Measurements from ENCODE around the gene ZNF616. TPM values are rescaled to one million over a fixed set of nuclear protein-coding genes. Genes with fewer than 3 reads are reported as not detected.

ZNF616 gene
- total RNA-seq, 1 experiment from 2014 or later: 7.4 TPM

DNA sequence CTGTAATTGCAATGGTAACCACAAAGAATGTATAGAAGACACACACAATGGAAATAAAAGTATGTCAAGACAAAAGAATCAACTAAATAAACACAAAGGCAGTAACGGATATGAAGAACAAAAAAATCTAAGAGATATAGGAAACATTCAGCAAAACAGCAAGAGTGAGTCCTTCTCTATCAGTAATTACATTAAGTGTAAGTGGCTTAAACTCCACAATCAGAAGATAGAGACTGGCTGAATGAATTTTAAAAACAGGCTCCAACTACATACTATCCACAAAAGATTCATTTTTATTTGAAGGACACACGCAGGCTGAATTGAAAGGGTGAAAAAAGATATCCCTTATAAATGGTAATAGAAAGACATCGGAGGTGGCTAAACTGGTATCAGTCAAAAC is 19.5 kb downstream of the ZNF616 start:
- Histone ChIP-seq H3K36me3 (ENCODE audit: insufficient read depth, low read length) (peaks cover 96% of the 10 kb centered on the region), H3K27me3 (ENCODE audit: low read length) (no peaks in the 10 kb centered on the region), H3K27ac (ENCODE audit: low read length) (no peak overlapping the region), H2AFZ (ENCODE audit: low read length) (no peak overlapping the region), H3K79me2 (ENCODE audit: low read length) (0 out of 2 replicates have a peak, but pooled peaks cover under 1% of the 10 kb centered on the region), H3K9ac (ENCODE audit: low read length) (no peak overlapping the region), H3K4me2 (ENCODE audit: low read depth, low read length, poor library complexity, severe bottlenecking) (no peak overlapping the region), H3K4me1 (ENCODE audit: low read length) (no peaks in the 10 kb centered on the region), H3K9me2 (replicated peaks; ENCODE audit: insufficient read depth, low read length) (no peaks in the 10 kb centered on the region), H3K4me3 (ENCODE audit: low read length) (no peak overlapping the region), H4K20me1 (ENCODE audit: insufficient read depth, low read depth, low read length) (no peaks in the 10 kb centered on the region), H3K9me3 (ENCODE audit: low read length) (peaks cover 88% of the 10 kb centered on the region)
- no peak for DNase-seq

DNA sequence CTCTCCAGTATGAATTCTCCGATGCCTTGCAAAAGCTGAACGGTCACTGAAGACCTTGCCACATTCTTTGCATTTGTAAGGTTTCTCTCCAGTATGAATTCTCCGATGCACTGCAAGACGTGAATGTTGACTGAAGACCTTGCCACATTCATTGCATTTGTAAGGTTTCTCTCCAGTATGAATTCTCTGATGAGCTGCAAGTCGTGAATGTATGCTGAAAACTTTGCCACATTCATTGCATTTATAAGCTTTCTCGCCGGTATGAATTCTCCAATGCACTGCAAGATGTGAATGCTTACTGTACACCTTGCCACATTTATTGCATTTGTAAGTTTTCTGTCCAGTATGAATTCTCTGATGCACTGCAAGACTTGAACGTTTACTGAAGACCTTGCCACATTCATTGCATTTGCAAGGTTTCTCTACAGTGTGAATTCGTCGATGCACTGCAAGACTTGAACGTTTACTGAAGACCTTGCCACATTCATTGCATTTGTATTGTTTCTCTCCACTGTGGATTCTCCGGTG is 24.1 kb downstream of the ZNF616 start:
- H3K9me2 ChIP-seq (replicated peaks; ENCODE audit: insufficient read depth, low read length): no peaks in the 10 kb centered on the region
- peaks cover 95% of the 10 kb centered on the region for H3K9me3 ChIP-seq (ENCODE audit: low read length)
- no peaks in the 10 kb centered on the region for H3K79me2 ChIP-seq (ENCODE audit: low read length)
- H3K9ac ChIP-seq (ENCODE audit: low read length): no peak overlapping the region
- no peak overlapping the region for H2AFZ ChIP-seq (ENCODE audit: low read length)
- no peaks in the 10 kb centered on the region for H3K27me3 ChIP-seq (ENCODE audit: low read length)
- no peaks in the 10 kb centered on the region for H4K20me1 ChIP-seq (ENCODE audit: insufficient read depth, low read depth, low read length)
- peaks cover 57% of the 10 kb centered on the region for H3K36me3 ChIP-seq (ENCODE audit: insufficient read depth, low read length)
- H3K4me2 ChIP-seq (ENCODE audit: low read depth, low read length, poor library complexity, severe bottlenecking): no peak overlapping the region
- DNase-seq: no peak
- 0 out of 2 replicates have a peak overlapping the region, but pooled peaks have one; percentile 7 for H3K4me3 ChIP-seq (ENCODE audit: low read length)
- no peaks in the 10 kb centered on the region for H3K4me1 ChIP-seq (ENCODE audit: low read length)
- no peak overlapping the region for H3K27ac ChIP-seq (ENCODE audit: low read length)

DNA sequence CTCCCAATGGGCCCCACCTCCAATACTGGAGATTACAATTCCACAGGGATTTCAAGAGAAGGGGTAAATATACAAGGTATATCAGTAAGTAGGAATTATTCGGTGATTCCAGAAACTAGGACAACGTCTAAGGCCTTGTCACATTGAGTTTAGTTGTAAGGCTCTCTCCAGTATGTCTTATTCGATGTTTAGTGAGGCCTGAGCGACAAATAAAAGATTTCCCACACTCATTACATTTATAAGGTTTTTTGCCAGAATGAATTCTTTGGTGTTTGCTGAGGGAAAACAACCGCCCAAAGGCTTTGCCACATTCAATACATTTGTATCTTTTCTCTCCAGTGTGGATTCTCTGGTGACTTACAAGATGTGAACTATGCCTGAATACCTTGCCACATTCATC is 25.0 kb downstream of the ZNF616 start:
- no peaks in the 10 kb centered on the region for H4K20me1 ChIP-seq (ENCODE audit: insufficient read depth, low read depth, low read length)
- H3K9me3 ChIP-seq (ENCODE audit: low read length): peaks cover 93% of the 10 kb centered on the region
- no peaks in the 10 kb centered on the region for H3K27me3 ChIP-seq (ENCODE audit: low read length)
- H3K79me2 ChIP-seq (ENCODE audit: low read length): no peaks in the 10 kb centered on the region
- no peak for DNase-seq
- no peak overlapping the region for H3K27ac ChIP-seq (ENCODE audit: low read length)
- H3K9me2 ChIP-seq (replicated peaks; ENCODE audit: insufficient read depth, low read length): no peaks in the 10 kb centered on the region
- no peak overlapping the region for H3K4me3 ChIP-seq (ENCODE audit: low read length)
- H3K9ac ChIP-seq (ENCODE audit: low read length): no peak overlapping the region
- no peaks in the 10 kb centered on the region for H3K4me1 ChIP-seq (ENCODE audit: low read length)
- no peak overlapping the region for H2AFZ ChIP-seq (ENCODE audit: low read length)
- peaks cover 48% of the 10 kb centered on the region for H3K36me3 ChIP-seq (ENCODE audit: insufficient read depth, low read length)
- no peak overlapping the region for H3K4me2 ChIP-seq (ENCODE audit: low read depth, low read length, poor library complexity, severe bottlenecking)

DNA sequence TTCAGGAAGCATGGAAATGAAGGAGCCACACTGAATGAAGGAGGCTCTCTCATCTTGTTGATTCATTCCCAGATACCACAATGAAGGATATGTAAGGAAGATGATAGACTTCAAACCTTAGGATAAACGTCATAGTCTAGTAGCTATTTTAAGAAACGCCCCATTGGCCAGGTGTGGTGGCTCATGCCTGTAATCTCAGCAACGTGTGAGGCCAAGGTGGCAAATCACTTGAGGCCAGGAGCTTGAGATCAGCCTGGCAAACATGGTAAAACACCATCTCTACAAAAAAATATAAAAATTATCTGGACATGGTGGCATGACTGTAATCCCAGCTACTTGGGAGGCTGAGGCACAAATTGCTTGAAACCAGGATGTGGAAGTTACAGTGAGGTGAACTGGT is 27.1 kb downstream of the ZNF616 start:
- no peaks in the 10 kb centered on the region for H4K20me1 ChIP-seq (ENCODE audit: insufficient read depth, low read depth, low read length)
- no peaks in the 10 kb centered on the region for H3K79me2 ChIP-seq (ENCODE audit: low read length)
- H3K27ac ChIP-seq (ENCODE audit: low read length): no peak overlapping the region
- H3K9ac ChIP-seq (ENCODE audit: low read length): no peak overlapping the region
- no peaks in the 10 kb centered on the region for H3K4me1 ChIP-seq (ENCODE audit: low read length)
- no peaks in the 10 kb centered on the region for H3K9me2 ChIP-seq (replicated peaks; ENCODE audit: insufficient read depth, low read length)
- no peak overlapping the region for H2AFZ ChIP-seq (ENCODE audit: low read length)
- H3K9me3 ChIP-seq (ENCODE audit: low read length): peaks cover 82% of the 10 kb centered on the region
- H3K4me2 ChIP-seq (ENCODE audit: low read depth, low read length, poor library complexity, severe bottlenecking): no peak overlapping the region
- H3K27me3 ChIP-seq (ENCODE audit: low read length): no peaks in the 10 kb centered on the region
- H3K4me3 ChIP-seq (ENCODE audit: low read length): no peak overlapping the region
- no peak for DNase-seq
- peaks cover 28% of the 10 kb centered on the region for H3K36me3 ChIP-seq (ENCODE audit: insufficient read depth, low read length)

DNA sequence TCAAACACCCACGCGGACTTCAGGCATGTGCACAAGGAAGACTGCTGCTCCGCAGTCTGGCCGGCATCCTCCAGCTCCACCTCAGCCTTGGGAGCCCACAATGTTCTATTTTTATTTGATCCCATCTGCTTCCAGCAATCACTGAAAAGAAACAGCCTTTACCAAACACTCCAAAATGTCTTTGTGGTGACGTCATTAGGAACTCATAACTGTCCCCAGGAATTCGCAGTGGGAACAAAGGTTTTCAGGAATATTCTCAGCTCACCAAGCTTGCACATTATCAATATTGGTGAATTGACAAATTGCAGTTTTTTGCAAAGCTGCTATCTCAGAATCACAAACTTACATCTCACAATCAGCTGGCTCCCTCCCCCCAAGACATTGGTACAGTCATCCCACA is 29.0 kb downstream of the ZNF616 start:
- Histone ChIP-seq H3K9me3 (ENCODE audit: low read length) (peaks cover 74% of the 10 kb centered on the region), H3K27me3 (ENCODE audit: low read length) (no peaks in the 10 kb centered on the region), H2AFZ (ENCODE audit: low read length) (no peak overlapping the region), H3K4me3 (ENCODE audit: low read length) (no peak overlapping the region), H3K79me2 (ENCODE audit: low read length) (no peaks in the 10 kb centered on the region), H4K20me1 (ENCODE audit: insufficient read depth, low read depth, low read length) (no peaks in the 10 kb centered on the region), H3K9ac (ENCODE audit: low read length) (no peak overlapping the region), H3K4me1 (ENCODE audit: low read length) (no peaks in the 10 kb centered on the region), H3K4me2 (ENCODE audit: low read depth, low read length, poor library complexity, severe bottlenecking) (no peak overlapping the region), H3K36me3 (ENCODE audit: insufficient read depth, low read length) (peaks cover 10% of the 10 kb centered on the region), H3K9me2 (replicated peaks; ENCODE audit: insufficient read depth, low read length) (no peaks in the 10 kb centered on the region), H3K27ac (ENCODE audit: low read length) (no peak overlapping the region)
- DNase-seq: no peak

DNA sequence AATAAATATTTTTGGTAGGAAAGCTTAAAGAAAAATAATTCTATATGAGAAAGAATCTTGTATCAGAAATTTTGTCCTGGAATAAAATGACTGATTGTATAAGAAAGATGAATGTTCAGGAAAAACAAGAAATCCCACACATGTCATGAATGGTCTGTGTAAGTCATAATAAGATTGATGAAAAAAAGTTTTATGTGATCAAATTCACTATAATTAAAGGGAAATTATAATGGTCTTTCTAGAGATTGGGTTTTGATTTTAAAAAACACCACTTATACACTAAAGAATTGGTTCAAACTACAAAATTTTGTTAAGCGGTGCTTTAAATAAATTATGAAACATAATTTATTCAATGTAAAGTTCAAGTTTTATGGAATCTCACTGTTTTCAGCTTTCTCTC is 37.0 kb downstream of the ZNF616 start:
- Histone ChIP-seq H3K4me1 (ENCODE audit: low read length) (no peaks in the 10 kb centered on the region), H3K27me3 (ENCODE audit: low read length) (no peaks in the 10 kb centered on the region), H3K9me2 (replicated peaks; ENCODE audit: insufficient read depth, low read length) (no peaks in the 10 kb centered on the region), H3K9me3 (ENCODE audit: low read length) (peaks cover 38% of the 10 kb centered on the region), H3K79me2 (ENCODE audit: low read length) (no peaks in the 10 kb centered on the region), H3K4me3 (ENCODE audit: low read length) (no peak overlapping the region), H2AFZ (ENCODE audit: low read length) (no peak overlapping the region), H3K36me3 (ENCODE audit: insufficient read depth, low read length) (no peaks in the 10 kb centered on the region), H3K27ac (ENCODE audit: low read length) (no peak overlapping the region), H3K4me2 (ENCODE audit: low read depth, low read length, poor library complexity, severe bottlenecking) (no peak overlapping the region), H4K20me1 (ENCODE audit: insufficient read depth, low read depth, low read length) (no peaks in the 10 kb centered on the region), H3K9ac (ENCODE audit: low read length) (no peak overlapping the region)
- no peak for DNase-seq

DNA sequence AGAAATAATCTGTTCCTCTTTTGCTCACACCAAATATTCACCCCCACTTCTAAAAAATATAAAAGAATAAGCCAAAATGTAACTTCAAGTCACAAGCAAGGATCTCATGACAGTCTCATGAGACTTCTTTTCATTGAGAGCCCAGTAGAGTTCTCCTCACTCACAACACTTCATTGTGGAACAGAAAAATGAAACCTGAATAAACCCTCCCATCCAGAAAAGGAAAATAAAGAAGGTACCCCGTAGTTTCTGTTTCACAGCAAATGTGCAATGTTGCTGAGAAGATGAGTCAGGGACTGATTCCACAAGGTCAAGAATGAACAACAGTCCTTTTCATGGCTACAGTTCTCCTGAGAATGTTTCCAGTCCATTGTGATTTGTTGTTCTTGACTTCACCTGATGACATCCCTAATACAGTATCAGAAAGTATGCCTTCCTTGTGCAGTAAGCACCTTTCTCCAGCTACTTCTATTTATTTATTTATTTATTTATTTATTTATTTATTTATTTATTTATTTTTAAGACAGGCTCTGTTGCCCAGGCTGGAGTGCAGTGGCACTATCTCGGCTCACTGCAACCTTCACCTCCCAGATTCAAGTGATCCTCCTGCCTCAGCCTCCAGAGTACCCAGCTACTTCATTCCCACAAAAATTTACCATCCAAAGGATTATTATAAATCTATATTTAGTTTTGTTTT is 37.7 kb downstream of the ZNF616 start:
- H3K27ac ChIP-seq (ENCODE audit: low read length): no peak overlapping the region
- H3K4me3 ChIP-seq (ENCODE audit: low read length): no peak overlapping the region
- H3K4me2 ChIP-seq (ENCODE audit: low read depth, low read length, poor library complexity, severe bottlenecking): no peak overlapping the region
- H3K79me2 ChIP-seq (ENCODE audit: low read length): no peaks in the 10 kb centered on the region
- no peak for DNase-seq
- H3K9me2 ChIP-seq (replicated peaks; ENCODE audit: insufficient read depth, low read length): no peaks in the 10 kb centered on the region
- no peak overlapping the region for H2AFZ ChIP-seq (ENCODE audit: low read length)
- no peaks in the 10 kb centered on the region for H3K27me3 ChIP-seq (ENCODE audit: low read length)
- H3K9ac ChIP-seq (ENCODE audit: low read length): no peak overlapping the region
- H3K4me1 ChIP-seq (ENCODE audit: low read length): no peaks in the 10 kb centered on the region
- H3K36me3 ChIP-seq (ENCODE audit: insufficient read depth, low read length): no peaks in the 10 kb centered on the region
- H4K20me1 ChIP-seq (ENCODE audit: insufficient read depth, low read depth, low read length): no peaks in the 10 kb centered on the region
- peaks cover 40% of the 10 kb centered on the region for H3K9me3 ChIP-seq (ENCODE audit: low read length)

DNA sequence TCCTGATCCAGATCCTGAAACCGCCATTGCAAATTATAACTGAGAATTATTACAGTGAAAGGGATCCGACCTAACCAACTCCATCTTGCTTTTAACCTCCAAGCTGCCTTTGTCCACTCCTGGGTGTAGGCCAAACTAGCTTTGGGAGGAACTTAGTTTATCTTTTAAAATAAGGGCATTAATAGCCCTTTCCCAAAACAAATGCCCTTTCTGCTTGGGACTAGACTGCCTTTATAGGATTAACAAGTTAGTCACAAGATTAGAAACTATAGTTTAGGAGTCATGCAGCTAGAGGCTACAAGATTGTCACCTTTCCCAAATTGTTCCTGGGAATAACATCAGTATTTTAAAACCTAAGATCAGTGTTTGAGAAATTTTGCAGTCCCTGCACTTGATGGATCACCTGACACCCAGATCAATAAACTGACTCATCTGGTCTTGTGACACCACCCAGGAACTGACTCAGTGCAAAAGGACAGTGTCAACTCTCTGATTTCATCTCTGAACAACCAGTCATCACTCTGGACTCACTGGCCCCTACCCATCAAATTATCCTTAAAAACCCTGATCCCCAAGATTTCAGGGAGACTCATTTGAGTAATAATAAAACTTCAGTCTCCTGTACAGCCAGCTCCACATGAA is 40.1 kb downstream of the ZNF616 start:
- Histone ChIP-seq H3K4me2 (ENCODE audit: low read depth, low read length, poor library complexity, severe bottlenecking) (no peak overlapping the region), H3K9me3 (ENCODE audit: low read length) (peaks cover 41% of the 10 kb centered on the region), H3K4me1 (ENCODE audit: low read length) (no peaks in the 10 kb centered on the region), H3K79me2 (ENCODE audit: low read length) (no peaks in the 10 kb centered on the region), H2AFZ (ENCODE audit: low read length) (no peak overlapping the region), H3K9ac (ENCODE audit: low read length) (no peak overlapping the region), H4K20me1 (ENCODE audit: insufficient read depth, low read depth, low read length) (no peaks in the 10 kb centered on the region), H3K9me2 (replicated peaks; ENCODE audit: insufficient read depth, low read length) (no peaks in the 10 kb centered on the region), H3K36me3 (ENCODE audit: insufficient read depth, low read length) (no peaks in the 10 kb centered on the region), H3K27me3 (ENCODE audit: low read length) (no peaks in the 10 kb centered on the region), H3K4me3 (ENCODE audit: low read length) (no peak overlapping the region), H3K27ac (ENCODE audit: low read length) (no peak overlapping the region)
- no peak for DNase-seq
